Stimulated activated CD4-positive, alpha-beta T cell treated with anti-CD3 and anti-CD28 coated beads, Interleukin-12 subunit alpha, Interleukin-12 subunit beta, amount 100 ng/mL, for 4 hours (primary cell): ENCODE data around the gene SLC19A1.

Source experiments
- DNase-seq: peaks from one replicate; pipeline ENCODE4 v3.0.0-alpha.2; 2020

SLC19A1 gene

DNA sequence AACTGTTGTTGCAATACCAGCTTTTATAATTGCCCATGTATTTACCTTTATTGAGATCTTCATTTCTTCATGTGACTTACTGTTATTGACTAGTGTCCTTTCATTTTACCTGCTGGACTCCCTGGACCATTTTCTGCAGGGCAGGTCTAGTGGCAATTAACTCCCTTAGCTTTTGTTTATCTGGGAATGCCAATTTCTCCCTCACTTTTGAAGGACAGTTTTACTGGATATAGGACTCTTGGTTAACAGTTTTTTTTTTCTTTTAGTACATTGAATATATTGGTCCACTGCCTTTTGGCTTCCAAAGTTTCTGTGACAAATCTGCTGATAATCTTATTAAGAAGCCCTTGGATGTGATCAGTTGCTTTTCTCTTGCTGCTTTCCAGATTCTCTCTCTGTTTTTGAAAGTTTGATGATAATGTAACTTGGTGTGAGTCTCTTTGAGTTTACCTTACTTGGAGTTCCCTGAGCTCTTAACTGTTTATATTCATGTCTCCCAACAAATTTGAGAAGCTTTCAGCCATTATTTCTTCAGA lies 80.4 kb downstream of the SLC19A1 start:
- DNase-seq, result no peak

GRCh38 chr21:45461369-45461750 lies 80.9 kb downstream of the SLC19A1 start:
- DNase-seq, result no peak

GRCh38 chr21:45460611-45461368 lies 81.5 kb downstream of the SLC19A1 start:
- no peak for DNase-seq

DNA sequence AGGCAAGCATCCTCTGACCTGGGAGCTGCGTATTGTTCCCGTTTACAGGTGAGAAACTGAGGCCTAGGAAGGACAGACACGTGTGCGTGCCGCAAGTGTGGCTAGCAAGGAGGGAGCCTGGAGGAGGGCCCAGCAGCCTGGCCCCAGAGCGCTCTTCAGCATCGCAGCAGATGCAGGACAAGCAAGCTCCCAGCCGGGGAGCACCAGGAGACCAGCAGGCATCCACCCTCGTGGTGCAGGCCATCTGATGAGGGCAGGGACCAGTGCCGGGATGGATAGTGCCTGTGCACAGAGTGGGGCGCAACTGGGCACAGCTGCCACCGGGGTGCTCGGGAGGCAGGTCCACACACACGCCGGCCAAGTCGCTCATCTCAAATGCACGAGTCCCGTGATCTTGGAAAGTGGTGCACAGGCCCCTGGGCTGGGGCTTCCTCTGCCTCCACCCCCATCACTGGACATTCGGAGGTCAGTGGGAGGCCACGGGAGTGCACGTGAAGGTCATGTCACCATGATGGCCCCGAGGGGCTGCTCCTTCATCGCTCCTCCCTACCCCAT lies 82.2 kb downstream of the SLC19A1 start:
- DNase-seq, result no peak

GRCh38 chr21:45459171-45460010 lies 82.8 kb downstream of the SLC19A1 start:
- DNase-seq, result no peak

DNA sequence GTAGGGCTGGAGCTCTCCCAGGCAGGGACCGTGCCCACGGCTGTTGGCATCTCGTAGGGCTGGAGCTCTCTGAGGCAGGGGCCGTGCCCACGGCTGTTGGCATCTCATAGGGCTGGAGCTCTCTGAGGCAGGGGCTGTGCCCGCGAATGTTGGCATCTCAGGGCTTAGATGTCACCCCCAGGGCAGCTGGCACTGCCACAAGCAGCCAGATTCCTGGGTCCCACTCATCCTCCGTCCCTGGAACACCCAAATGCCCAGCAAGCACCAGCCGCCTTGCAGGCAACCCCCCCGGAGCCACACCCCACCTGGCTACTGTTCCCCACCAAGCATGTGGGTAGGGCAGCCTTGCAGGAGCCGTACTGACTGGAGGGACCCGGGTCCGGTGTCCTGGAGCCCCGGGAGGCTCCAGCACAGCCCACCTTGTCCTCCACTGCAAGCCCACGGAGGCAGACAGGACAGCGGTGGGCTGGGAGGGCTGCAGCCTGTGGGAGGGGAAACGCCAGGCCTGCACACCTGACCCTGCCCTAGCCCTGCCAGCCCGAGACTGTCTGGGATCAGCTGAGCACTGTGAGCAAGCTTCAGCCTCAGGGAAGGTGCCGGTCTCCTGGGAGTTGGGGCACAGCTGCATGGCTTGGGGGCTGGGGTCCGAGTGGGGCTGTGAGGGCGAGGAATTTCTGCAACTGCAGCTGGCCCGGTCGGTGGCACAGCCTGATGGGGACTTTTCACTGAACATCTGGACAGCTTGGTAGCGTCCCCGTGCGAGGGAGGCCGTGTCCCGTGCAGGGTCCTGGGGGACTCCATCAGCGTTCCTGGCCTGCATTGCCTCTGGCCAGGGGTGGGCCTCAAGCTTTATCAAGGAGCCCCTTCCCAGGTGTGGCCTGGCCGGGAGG lies 83.7 kb downstream of the SLC19A1 start:
- DNase-seq, result no peak

DNA sequence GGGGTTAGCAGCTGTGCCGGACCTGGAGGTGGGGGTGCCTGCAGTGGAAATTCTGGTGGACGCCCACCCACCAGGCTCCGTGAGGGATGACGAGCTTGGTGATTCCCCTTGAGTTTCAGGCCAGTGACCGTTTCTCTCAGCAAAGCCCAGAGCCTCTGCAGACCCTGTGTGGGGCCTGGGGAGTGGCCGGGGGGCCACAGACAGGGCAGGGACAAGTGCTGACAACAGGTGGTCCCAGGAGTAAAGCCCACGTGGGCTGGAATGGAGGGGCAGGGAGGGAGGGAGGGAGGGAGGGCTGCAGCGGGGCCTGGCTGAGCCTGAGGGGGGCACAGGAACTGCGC lies 84.4 kb downstream of the SLC19A1 start:
- DNase-seq, result no peak

GRCh38 chr21:45457161-45457831 lies 84.9 kb downstream of the SLC19A1 start:
- DNase-seq, result no peak

- DNase-seq, result no peak
These were observed 85.6 kb downstream of the SLC19A1 start for GRCh38 chr21:45456584-45457160.

GRCh38 chr21:45455674-45456583 lies 86.3 kb downstream of the SLC19A1 start:
- DNase-seq, result no peak

DNA sequence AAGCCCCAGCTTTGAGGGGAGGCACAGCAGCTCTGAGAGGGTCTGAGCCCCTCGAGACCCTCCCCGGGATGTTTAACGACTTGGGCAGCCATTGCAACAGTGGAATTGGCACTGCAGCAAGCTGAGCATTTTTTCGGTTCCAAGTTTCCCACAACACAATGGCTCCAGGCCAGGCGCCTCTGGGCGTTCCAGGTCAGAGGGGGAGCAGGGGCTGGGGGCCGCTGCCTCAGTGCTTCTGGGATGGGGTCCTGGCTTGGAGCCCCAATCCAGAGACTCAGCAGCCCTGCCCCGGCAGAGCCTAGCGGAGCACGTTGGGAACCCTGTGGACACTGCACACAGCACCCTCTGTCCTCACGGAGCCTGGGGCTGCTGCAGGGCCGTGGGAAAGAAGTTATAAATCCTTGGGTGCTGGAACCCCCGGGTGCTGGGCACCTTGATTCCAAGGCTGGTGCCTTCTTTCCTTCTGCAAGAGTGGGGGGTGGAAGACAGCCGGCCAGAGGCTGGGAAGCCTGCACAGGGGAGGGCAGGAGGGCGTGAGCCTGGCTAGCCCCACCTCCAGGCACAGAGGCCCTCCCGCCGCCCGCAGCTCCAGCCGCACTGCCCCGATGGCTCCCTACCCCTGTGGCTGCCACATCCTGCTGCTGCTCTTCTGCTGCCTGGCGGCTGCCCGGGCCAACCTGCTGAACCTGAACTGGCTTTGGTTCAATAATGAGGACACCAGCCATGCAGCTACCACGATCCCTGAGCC lies 87.1 kb downstream of the SLC19A1 start:
- DNase-seq, result no peak

DNA sequence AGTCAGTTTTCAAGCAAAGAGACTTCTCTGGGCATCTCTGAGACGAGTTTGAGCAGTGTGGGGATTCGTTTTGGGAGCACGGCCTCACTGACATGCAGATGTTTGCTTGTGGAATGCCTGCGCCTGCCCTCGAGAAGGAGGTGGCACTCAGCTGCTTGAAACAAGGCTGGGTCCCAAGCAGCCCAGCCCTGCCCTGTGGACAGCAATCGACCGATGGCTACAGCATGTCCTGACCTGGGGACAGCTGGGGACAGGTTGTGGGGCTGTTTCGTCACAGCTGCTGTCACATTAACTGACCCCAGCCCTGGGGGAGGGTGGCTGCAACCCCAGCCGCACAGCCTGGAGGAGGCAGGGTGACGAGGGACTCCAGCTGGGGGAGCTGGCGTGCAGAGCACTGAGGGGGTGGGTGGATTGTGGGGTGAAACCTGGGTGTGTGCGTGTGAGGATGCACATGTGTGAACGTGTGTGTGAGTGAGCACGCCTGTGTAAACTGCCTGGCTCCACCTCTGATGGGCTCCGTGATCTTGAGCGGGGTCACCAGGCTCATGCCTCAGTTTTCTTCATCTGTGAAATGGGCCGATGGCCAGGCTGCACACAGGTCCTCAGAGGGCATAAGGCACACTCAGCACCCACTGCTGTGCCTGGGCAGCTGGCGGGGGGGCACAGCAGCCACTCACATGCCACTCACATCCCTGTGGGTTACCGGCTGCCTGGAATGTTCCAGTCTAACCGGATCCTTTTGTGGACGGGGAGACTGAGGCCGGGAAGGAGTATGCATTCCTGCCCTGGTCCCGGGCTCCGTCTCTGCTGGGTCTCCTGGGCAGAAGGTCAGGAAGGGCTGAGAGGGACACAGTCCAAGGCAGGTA lies 87.9 kb downstream of the SLC19A1 start:
- no peak for DNase-seq

- no peak for DNase-seq
These were observed 88.8 kb downstream of the SLC19A1 start for GRCh38 chr21:45453308-45453950.

DNA sequence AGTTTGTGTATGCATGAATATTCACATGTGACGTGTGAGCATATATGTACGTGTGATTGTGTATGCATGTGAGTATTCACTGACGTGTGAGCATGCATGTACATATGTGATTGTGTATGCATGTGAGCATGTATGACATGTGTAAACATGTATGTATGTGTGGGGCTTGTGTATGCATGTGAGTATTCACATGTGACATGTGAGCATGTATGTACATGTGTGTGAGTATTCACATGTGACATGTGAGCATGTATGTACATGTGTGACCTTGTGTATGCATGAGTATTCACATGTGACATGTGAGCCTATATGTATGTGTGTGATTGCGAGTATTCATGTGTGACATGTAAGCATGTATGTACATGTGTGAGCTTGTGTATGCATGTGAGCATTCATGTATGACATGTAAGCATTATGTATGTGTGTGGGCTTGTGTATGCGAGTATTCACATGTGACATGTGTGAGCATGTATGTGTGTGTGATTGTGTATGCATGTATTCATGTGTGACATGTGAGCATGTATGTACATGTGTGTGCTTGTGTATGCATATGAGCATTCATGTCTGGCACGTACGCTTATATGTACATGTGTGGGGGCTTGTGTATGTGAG lies 89.4 kb downstream of the SLC19A1 start:
- no peak for DNase-seq

DNA sequence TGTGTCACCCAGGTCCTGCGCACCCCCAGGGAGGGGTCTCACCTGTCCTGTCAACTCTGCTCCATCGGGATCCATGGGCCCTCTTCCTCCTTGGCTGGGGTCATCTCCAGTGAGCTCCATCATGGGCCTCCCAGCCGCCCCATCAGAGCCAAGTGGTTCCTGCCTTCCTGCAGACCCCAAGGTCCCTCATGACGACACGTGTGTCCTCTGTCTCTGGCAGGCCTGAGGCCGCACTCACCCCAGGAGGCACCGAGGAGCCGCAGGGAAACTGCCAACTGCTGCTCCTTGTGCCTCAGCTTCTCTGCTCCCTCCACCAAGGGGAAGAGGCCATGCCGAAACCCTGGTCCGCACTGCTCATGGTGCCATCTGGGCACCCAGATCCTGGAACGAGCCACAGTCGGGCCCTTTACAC lies 90.5 kb downstream of the SLC19A1 start:
- no peak for DNase-seq

- no peak for DNase-seq
These were observed 91.0 kb downstream of the SLC19A1 start for GRCh38 chr21:45451091-45451740.

- DNase-seq, result no peak
These were observed 91.7 kb downstream of the SLC19A1 start for GRCh38 chr21:45450423-45451090.
